ENCODE data around the gene TPRA1.

TPRA1 gene

GRCh38 chr3:127590593-127591465, at the start of gene TPRA1:
TSS of gene TPRA1 (minus strand) at chr3:127590733. CDS start at chr3:127580146, 10,587 bp downstream.
- peak; percentile 98 to 99 for DNase-seq

GRCh38 chr3:127640042-127640355, 49.5 kb upstream of the TPRA1 start:
- DNase-seq: no peak

- no peak for DNase-seq
Observed at GRCh38 chr3:127639173-127640041, 48.9 kb upstream of the TPRA1 start.

- DNase-seq: no peak
Observed at GRCh38 chr3:127637971-127638370, 47.4 kb upstream of the TPRA1 start.

GRCh38 chr3:127637546-127637945, 47.0 kb upstream of the TPRA1 start:
- DNase-seq: peak; percentile 87 to 92

- DNase-seq: no peak
Observed at GRCh38 chr3:127634653-127635052, 44.1 kb upstream of the TPRA1 start.

- no peak for DNase-seq
Observed at GRCh38 chr3:127632035-127632820, 41.7 kb upstream of the TPRA1 start.

- no peak for DNase-seq
Observed at GRCh38 chr3:127630811-127631714, 40.5 kb upstream of the TPRA1 start.

GRCh38 chr3:127629467-127630403, 39.2 kb upstream of the TPRA1 start:
- peak; percentile 38 for DNase-seq

GRCh38 chr3:127628788-127629466, 38.4 kb upstream of the TPRA1 start, which contains the start of gene PODXL2:
TSS of gene PODXL2 (plus strand) at chr3:127629185. CDS start at chr3:127629220, 35 bp downstream.
- DNase-seq: peak; percentile 34 to 45

- no peak for DNase-seq
Observed at GRCh38 chr3:127628426-127628787, 37.9 kb upstream of the TPRA1 start.

- DNase-seq: no peak
Observed at GRCh38 chr3:127625821-127626220, 35.3 kb upstream of the TPRA1 start.

GRCh38 chr3:127624063-127624462, 33.5 kb upstream of the TPRA1 start:
- DNase-seq: no peak

- no peak for DNase-seq
Observed at GRCh38 chr3:127622772-127623576, 32.4 kb upstream of the TPRA1 start.

- DNase-seq: no peak
Observed at GRCh38 chr3:127622031-127622430, 31.5 kb upstream of the TPRA1 start.

- no peak for DNase-seq
Observed at GRCh38 chr3:127620637-127621375, 30.3 kb upstream of the TPRA1 start.

GRCh38 chr3:127618891-127619290, 28.4 kb upstream of the TPRA1 start:
- DNase-seq: no peak

- no peak for DNase-seq
Observed at GRCh38 chr3:127616836-127617605, 26.5 kb upstream of the TPRA1 start.

Data from Kasumi-1 (cell line).